ENCODE results near the gene CEP72.
"Not testable (repeated sequence)": the region's sequence is repeated elsewhere in the genome, so short reads cannot be mapped to it uniquely, and the experiment has no call there.

Gene CEP72

DNA sequence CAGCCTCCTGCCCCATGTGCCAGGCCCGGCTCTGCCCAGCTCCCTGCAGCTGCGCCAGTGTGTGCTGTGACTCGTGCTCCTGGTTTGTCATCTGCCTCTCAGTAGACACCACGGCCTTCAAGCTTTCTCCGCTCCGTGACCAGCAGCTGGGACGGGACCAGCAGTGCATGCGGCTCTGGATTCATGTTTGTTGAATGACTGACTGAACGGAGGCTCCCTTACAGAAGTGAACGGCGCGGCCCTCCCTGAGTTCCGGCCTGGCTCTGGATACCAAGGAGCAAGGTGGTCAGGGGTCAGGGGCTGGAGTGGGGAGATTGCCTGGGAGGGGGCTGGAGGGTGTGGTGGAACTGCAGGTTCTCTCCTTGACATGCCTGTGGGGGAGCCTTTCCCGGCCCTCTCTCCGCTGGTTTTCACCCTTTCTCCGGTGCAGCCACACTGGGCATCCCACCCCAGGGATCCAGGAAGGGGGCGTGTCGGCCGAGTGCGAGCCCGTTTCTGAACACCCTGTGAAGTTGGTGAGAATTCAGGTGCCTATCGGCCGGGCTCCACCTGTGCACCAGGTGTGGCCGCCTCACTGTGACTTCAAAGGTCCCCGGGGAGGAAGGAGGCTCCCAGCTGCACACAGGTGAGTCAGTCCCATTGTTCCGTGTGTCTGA lies 11.1 kb upstream of the CEP72 start:
- no peak for DNase-seq

DNA sequence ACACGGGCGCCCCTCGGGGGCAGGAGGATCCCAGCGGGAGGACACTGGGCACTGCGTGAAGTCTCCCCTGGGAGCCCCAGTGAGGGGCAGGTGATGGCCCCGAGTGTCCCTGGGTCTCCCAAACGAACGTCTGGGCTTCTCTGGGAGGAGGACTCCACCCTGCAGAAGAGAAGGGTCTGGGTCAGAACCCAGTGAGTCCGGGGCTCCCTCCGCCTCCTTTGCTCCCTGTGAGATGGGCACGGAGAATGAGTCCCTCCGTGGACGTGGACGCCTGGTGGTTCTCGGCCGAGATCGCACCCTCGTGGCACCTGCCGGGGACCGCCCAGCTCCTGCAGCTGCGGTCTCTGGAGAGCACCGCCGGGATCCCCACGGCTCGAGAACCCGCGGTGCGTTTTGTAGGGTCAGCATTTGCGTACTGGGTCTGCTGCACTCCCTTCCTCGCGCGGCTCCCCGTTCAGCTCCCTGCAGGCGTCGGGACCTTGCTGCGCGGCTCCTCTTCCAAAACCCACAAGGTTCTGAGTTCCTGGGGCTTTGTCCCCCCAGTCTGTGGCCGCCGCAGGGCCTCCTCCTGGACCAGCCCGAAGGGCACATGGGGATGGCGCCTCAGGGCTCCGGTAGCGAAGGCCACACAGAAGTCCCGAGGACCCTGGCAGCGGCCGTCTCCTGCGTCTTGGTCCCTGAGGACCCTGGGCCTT lies 10.2 kb upstream of the CEP72 start:
- no peak for DNase-seq

DNA sequence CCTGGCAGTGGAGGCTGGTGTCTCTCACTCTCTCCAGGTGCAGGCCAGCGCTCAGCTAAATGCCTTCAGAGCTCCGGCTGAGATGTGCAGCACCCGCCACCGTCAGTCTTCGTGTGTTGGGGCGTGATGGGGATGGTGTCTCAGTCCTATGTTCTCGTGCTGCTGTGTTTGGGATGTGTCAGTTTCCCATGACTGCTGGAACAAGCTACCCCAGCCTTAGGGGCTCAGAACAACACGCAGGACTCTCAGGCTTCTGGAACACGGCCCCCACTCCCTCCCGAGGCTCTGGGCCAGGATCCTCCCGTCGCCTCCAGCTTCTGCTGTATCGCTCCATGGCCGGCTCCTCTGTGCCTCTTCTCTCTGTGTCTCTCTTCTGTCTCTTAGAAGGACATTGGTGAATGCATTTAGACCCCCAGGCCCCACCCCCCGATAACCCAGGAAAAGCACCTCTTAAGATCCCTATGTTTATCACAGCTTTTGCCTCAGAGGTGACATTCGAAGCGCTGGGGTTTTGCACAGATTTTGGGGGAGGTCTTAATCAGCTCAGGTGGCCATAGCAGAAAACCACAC lies 9.6 kb upstream of the CEP72 start:
- no peak for DNase-seq

DNA sequence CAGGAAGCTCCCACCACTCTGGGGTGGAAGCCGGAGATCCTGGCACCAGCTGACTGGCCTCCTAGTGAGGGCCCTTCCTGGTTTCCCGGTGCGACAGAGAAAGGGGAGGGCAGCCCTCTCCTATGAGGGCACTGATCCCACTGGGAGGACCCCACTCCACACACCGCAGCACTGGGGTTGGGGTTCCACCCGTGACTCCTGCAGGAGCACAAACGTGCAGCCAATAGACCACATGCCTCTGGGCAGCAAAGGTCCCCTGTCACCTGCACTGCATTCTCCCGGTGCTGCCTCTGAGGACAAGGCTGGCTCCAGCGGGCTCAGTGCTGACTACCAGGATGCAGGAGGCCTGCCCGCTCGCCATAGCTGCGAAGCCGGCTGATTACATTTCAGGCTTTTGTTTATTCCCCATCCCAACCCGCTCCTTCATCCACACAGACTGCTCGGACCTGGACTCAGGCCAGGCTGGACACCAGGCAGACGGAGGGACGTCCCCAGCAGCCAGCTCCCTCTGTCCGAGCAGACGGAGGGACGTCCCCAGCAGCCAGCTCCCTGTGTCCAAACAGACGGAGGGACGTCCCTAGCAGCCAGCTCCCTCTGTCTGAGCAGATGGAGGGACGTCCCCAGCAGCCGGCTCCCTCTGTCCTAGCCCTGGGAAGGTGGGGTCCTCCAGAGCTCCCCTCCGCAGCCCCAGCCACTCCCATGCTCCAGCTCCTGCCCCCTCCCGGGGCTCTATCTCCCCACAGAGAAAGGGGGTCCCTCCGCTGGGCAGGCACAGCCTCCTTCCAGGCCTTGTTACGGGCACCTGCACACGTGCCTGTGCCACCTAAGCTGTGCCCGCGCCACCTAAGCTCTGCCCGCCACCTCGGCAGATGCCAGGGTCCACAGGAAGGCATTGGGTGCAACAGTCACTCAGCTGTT lies 8.8 kb upstream of the CEP72 start:
- no peak for DNase-seq

DNA sequence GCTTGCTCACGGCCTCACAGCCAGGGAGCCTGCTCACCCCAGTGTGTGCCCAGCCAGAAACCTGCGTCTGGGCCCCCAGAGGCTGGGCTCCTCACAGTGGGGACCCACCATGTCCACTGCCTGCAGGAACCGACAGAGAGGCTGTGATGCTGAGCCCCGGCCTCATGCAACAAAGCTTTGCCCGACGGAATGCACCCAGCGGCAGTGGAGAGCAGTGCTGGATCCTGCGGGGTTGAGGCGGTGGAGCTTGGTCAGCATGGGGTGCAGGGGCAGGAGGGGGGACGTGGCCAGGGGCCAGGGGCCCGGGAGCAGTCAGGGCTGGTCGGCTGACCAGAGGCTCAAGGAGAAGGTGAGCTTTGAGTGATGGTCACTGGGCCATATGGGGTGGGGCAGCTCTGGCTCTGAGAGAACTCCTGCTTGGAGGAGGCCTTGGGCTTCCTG lies 7.7 kb upstream of the CEP72 start:
- no peak for DNase-seq

DNA sequence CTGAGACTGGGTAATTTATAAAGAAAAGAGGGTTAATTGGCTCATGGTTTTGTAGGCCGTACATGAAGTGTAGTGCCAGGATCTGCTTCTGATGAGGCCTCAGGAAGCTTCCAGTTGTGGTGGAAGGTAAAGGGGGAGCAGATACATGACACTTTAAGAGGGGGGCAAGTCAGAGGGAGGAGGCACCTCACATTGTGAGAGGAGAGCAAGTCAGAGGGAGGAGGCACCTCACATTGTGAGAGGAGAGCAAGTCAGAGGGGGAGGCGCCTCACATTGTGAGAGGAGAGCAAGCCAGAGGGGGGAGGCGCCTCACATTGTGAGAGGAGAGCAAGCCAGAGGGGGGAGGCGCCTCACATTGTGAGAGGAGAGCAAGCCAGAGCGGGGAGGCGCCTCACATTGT lies 7.0 kb upstream of the CEP72 start:
- not testable (repeated sequence) for DNase-seq

DNA sequence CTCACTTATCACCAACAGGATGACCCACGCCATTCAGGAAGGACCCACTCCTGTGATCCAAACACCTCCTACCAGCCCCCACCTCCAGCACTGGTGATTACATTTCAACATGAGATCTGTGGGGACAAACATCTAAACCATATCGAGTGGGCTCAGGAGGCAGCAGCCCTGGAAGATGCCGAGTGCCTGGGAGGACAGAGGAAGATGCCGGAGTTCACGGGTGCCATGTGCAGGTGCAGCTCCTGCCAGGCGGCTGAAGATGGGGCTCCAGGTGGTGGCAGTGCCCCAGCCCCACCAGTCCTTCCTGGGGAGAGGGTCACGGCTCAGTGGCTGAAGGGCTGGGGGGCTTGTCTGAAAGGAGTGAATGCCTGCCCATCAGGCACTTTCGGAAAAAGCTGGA lies 6.1 kb upstream of the CEP72 start:
- DNase-seq, result no peak

DNA sequence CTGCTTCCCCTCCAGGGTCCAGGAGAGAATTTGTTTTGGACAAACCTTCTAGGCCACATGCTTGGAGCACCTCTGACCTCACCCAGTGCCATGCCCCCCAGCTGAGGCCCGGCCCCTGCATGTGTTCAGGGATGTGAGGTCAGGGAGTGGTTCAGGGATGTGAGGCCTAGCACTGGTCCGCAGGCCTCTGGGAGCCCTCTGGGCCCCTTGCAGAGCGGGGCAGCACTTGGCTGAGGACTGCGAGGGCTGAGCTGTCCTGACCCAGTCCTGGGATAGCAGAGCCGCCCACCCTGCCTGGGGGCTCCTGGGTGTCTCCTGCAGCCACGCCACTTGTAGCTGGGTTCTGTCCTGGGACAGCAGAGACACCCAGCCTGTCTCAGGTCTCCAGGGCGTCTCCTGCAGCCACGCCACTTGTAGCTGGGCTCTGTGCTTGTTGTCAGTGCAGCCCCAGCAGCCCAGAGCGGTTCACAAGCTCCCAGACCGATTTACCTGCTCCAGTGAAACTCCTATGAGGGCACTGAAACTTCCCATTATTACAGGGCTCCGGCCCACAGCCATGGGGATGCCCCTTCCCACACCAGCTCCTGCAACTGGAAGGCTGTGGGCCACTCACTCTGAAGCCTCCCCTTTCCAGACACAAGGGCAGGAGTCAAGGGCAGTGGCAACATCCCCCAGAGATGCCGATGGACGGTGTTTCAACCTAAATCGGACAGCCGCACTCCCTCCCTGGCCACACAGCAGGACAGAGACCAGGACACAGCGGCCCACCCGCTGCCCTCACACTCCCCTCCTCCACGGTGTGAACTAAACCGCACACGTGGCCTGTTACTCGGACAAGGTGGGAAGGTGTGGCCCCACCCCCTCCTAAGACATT lies 5.4 kb upstream of the CEP72 start:
- DNase-seq, result no peak

DNA sequence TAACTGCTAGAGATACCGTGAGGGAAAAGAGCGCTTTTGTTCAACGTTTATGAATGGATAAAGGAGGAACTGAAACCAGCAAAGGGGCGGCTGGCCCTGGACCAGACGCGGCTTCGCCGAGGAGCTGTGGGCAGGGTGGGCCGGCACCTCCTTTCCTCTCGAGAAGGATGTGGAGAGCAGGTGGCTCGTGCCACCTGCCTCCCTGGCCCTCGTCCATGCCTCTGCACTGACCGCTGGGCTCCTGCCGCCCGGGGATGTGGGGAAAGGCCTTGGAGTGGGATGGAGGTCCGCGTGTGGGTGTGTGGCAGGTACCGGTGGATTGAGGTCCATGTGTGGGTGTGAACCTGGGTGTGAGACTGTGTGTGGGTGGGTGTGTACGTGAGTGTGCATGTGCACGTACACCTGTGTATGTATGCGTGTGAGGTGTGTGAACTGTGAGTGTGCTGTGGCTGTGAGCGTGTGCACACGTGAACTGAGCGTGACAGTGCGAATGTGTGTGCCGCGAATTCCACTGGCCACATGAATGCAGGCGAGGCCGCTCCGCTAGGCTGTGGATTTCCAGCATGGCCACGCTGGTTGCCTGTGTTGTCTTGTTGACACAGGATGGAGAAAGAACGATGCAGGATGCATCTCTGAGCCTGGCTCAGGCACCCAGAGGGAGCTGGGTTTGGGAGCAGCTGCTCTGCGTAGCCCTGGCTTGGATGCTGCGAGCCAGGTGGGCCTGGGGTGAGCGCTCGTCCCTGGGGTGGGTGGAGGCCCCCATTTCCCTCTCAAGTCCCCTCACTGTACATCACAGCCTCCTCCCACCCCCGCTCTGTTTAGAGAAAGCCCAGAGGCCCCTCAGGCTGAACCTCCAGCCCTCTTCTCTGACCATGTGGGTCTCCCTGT lies 4.4 kb upstream of the CEP72 start:
- DNase-seq, result no peak

DNA sequence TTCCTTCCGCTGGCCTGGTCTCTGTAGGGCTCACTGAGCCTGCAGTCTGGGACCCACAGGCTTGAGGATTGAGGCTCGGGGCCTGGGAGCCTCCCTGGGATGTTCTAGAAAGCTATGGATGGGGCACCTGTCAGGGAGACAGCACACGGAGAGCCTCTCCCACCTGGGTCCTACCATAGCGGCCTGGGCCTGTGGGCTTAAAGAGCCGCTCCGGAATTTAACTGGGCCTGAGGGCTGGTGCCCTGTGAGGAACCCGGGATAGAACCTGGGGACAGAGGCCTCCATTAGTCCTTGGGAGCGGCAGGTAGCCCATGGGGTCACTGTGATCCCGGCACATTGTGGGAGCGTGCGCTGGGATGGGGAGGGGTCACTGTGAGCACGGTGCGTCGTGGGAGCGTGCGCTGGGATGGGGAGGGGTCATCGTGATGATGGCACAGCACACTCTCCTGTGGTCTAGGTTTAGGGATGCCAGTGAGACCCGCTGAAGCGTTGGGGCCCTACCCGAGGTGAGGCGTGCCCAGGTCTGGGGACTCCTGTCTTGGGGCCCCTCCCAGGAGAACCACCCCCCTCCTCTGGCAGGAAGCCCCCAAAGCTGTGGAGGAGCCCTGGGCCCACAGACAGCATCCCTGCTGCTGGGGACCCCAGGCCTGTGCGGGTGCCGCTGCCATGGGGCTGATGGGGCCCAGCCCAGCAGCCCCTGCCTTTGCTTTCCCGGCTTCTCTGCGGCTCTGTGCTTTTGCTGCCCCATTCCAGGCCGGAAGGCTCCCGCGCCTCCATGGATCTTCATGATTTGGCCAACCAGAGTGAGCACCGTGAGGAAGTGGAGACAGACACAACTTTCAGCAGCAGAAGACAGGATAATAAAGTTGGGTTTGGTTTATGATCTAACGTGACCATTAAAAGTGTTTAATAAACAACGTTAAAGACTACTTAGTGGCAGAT lies 3.4 kb upstream of the CEP72 start:
- no peak for DNase-seq

DNA sequence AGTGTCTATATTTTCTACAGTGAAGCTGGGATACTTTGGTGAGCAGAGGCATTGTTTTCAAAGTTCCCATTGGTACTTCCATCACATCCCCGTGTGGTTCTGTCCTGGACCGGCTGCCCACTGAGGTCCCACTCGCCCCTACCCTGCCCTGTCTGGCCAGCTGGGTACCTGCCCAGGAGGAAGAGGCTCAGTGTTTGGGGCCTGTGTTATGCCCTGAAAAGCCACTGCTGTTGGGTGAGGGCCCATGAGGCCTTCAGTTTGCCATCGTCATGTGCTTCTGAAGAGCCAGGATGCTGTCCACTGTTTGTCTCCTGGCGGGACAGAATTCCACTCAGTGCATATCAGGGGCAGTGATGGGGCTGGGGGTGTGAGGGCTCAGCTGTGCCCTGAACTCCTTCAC lies 2.6 kb upstream of the CEP72 start:
- no peak for DNase-seq

DNA sequence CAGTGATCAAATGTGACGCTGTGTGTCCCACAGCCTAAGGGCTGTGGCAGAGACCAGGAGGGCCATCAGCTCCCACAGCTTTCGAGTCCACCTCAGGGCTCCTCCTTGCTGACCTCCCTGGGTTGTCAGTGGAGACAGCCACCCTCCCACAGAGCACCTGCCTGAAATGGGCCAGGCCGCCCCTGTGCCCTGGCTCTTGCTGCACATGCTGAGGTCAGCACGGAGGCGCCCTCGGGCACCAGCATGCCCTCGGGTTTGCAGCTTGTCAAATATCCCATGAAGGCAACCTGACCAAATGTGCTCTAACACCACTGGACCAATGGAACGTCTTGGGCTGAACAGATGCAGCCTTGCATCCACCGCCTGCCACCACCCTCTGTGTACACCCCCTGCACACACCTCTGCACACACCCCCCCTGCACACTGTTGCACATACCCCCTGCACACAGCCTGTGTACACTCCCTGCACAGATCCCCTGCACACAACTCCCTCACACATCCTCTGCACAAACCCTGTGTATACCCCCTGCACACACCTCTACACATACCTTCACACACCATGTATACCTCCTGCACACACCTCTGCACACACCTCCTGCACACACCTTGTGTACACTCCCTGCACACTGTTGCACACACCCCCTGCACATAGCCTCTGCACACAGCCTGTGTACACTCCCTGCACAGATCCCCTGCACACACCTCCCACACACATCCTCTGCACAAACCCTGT lies 2.0 kb upstream of the CEP72 start:
- DNase-seq, result no peak

DNA sequence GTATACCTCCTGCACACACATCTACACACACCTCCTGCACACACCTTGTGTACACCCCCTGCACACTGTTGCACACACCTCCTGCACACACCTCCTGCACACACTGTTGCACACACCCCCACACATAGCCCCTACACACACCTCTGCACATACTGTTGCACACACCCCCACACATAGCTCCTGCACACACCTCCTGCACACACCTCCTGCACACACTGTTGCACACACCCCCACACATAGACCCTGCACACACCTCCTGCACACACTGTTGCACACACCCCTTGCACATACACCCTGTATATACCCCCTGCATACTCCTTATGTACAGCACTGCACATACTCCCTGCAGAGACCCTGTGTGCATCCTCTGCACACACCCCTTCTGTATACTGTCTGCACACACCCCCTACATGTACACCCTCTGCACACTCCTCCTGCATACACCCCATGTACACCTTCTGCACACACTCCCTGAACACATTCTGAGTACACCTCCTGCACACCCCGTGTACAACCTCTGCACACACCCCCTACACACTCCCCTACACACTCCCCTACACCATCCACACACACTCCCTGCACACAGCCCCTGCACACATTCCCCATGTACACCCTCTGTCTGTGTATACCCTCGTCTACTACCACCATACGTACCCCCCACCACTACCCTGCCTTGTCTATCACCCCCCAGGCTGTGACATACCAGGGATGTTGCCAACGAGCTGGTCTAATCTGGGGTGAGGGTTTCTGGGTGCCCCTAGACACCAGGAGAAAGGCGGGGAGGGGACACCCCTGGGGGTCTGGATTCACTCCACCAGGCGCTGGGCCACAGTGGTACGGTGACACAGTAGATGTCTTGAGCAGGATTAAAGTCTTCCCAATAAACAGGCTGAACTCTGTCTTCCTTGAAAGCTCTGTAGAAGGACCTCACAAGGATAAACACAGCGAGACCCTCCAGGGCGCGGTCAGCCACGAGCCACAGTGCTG lies 1.1 kb upstream of the CEP72 start:
- DNase-seq, result no peak

DNA sequence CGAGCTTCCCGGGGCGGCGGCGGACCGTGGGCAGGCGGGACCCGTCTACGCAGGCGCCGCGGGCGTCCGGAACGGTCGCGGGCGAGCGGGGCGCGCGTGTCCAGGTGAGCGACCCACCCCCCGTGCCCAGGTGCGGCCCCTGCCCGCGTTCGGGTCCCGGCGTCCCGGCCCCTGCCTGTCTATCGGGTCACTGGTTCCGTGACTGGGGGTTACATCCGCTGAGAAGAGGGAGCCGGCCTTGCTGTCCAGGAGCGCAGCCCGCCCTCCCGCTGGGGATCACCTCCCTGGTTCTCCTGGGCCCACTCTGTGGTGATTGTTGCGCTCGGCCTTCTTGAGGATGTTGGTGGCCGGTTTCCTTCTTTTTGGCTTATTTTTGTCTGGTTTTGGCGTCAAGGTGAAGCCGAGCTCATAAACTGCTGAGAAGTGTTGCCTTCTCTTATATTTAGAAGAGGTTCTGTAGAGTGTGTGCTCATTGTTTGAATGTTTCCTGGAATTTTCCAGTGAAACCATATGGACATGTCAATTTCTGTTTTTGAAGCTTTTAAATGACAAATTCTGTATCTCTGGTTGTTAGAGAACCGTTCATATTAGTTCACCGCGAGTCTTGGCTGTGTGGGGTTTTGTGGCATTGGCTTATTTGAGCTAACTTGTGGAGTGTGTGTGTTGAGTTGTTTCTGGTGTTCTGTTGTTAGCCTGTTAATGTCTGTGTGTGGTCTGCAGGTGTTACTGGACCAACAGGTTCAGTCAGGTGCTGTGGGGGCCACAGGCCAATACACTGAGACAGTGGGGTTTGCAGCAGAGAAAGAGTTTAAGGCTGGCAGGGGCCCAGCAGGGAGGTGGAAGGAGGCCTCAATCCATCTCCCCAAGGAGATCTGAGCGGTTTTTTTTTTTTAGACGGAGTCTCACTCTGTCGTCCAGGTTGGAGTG lies 621 bp downstream of the CEP72 start:
- no peak for DNase-seq

DNA sequence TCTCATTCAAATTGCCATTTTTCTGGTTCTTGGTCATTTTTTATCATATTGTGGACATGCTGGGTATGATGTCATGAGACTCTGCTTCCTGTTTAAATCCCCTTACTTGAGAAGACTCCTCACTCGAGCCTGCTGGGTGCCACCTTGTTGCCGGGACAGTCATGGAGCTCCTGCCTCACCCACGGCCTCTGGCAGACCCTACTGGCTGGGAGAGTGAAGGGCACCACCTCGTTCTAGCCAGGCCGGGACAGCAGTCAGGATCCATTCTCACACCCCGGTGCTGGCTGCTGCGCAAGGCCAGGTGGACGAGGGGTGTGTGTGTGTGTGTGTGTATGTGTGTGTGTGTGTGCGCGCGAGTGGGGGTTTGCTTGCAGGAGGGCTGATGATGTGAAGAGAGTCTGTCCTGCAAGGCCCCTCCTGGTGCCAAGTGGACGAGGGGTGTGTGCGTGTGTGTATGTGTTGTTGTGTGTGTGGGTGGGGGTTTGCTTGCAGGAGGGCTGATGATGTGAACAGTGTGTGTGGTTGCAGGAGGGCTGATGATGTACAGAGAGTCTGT lies 4.4 kb downstream of the CEP72 start:
- no peak for DNase-seq

DNA sequence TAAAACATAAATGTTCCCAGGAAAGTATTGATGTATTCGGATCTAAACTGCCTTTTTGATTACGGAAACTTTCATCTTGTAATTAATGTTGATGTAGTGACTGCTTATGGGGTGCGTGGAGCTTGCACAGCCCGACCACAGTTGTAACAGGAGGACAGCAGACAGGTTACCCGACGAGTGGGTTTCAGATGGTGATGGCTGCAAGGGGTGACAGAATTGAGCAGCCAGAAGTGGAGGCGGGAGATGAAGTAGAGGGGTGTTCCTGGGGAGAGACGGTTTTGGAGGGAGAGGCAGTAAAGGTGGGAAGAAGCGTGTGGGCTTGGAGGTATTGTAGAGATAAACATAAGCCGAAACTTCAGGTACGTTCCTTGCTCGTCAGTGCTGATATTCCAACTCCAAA lies 5.8 kb downstream of the CEP72 start:
- no peak for DNase-seq

DNA sequence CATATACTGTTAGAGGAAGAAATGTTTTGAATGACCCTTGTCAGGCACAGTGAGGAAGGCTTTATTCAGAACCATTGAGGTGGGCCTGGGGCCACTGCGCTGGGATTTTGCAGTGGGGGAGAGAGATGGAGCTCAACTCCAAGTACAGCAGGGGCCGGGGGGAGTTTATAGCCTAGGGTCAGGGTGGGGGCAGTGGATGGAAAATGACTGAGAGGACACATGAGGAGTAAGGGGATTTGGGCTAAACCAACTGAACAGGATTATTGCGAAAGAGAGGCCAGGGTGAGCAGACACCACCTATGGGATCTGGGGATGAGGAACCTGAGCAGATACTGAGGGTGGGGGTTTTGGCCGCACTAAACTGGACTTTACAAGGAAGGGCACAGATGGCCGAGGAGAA lies 6.3 kb downstream of the CEP72 start:
- DNase-seq, result no peak
